Mucosa of rectum (tissue), 2 donors: Measurements from ENCODE around the gene CPEB4.

ENCODE experiments used
- H3K27ac ChIP-seq, 2 donors: one replicate each; pipeline ENCODE4 v1.7.0; 2013; ENCODE audit warnings: inconsistent platforms in 2 of 2, low read depth in 2 of 2, low read length in 2 of 2
- H3K27me3 ChIP-seq, 2 donors: one replicate each; pipeline ENCODE4 v1.7.0; 2013; ENCODE audit warnings: low read length in 2 of 2; ENCODE audit not compliant: control insufficient read depth in 2 of 2, insufficient read depth in 2 of 2
- H3K36me3 ChIP-seq, 2 donors: one replicate each; pipeline ENCODE4 v1.7.0; 2013; ENCODE audit warnings: low read length in 2 of 2; ENCODE audit not compliant: control insufficient read depth in 2 of 2, insufficient read depth in 2 of 2
- H3K4me1 ChIP-seq, 2 donors: one replicate each; pipeline ENCODE4 v1.7.0; 2013; ENCODE audit warnings: low read length in 2 of 2, mild to moderate bottlenecking in 1 of 2; ENCODE audit not compliant: control insufficient read depth in 2 of 2, insufficient read depth in 2 of 2
- H3K4me3 ChIP-seq, 2 donors: one replicate each; pipeline ENCODE4 v1.7.0; 2013; ENCODE audit warnings: low read length in 2 of 2
- H3K9ac ChIP-seq, 2 donors: one replicate each; pipeline ENCODE4 v1.7.0; 2013; ENCODE audit warnings: low read length in 2 of 2, low read depth in 1 of 2, mild to moderate bottlenecking in 1 of 2
- H3K9me3 ChIP-seq, 2 donors: one replicate each; pipeline ENCODE4 v1.7.0; 2013; ENCODE audit warnings: low read length in 2 of 2; ENCODE audit not compliant: control insufficient read depth in 2 of 2
- donor health status: healthy.
- donor health status: Normal muscosa, but diverticular disease.

Gene CPEB4

GRCh38 chr5:173963867-173964441 lies 75.8 kb downstream of the CPEB4 start:
- Histone ChIP-seq H3K27me3 (no peaks in the 10 kb centered on the region), H3K36me3 (no peaks in the 10 kb centered on the region), H3K27ac (peak overlapping the region; percentile 48 to 54), H3K4me1 (no peaks in the 10 kb centered on the region), H3K9me3 (no peaks in the 10 kb centered on the region), H3K4me3 (peak overlapping the region; percentile 54 to 66), H3K9ac (peak overlapping the region; percentile 41)

- no peaks in the 10 kb centered on the region for H3K4me1 ChIP-seq
- no peaks in the 10 kb centered on the region for H3K9me3 ChIP-seq
- H3K36me3 ChIP-seq: no peaks in the 10 kb centered on the region
- H3K4me3 ChIP-seq: no peak overlapping the region
- H3K27ac ChIP-seq: no peak overlapping the region
- H3K27me3 ChIP-seq: no peaks in the 10 kb centered on the region
- H3K9ac ChIP-seq: no peak overlapping the region
Measured at GRCh38 chr5:173964506-173964905, 76.4 kb downstream of the CPEB4 start.

- H3K9ac ChIP-seq: no peak overlapping the region
- no peak overlapping the region for H3K27ac ChIP-seq
- H3K9me3 ChIP-seq: no peaks in the 10 kb centered on the region
- no peaks in the 10 kb centered on the region for H3K36me3 ChIP-seq
- no peaks in the 10 kb centered on the region for H3K27me3 ChIP-seq
- no peak overlapping the region for H3K4me3 ChIP-seq
- H3K4me1 ChIP-seq: no peaks in the 10 kb centered on the region
Measured at GRCh38 chr5:173967241-173967640, 79.1 kb downstream of the CPEB4 start.

GRCh38 chr5:173968154-173968797 lies 80.1 kb downstream of the CPEB4 start:
- Histone ChIP-seq H3K27me3 (no peaks in the 10 kb centered on the region), H3K9ac (no peak overlapping the region), H3K27ac (no peak overlapping the region), H3K9me3 (no peaks in the 10 kb centered on the region), H3K4me3 (no peak overlapping the region), H3K36me3 (no peaks in the 10 kb centered on the region), H3K4me1 (peaks cover 6% of the 10 kb centered on the region in 2 donors)

DNA sequence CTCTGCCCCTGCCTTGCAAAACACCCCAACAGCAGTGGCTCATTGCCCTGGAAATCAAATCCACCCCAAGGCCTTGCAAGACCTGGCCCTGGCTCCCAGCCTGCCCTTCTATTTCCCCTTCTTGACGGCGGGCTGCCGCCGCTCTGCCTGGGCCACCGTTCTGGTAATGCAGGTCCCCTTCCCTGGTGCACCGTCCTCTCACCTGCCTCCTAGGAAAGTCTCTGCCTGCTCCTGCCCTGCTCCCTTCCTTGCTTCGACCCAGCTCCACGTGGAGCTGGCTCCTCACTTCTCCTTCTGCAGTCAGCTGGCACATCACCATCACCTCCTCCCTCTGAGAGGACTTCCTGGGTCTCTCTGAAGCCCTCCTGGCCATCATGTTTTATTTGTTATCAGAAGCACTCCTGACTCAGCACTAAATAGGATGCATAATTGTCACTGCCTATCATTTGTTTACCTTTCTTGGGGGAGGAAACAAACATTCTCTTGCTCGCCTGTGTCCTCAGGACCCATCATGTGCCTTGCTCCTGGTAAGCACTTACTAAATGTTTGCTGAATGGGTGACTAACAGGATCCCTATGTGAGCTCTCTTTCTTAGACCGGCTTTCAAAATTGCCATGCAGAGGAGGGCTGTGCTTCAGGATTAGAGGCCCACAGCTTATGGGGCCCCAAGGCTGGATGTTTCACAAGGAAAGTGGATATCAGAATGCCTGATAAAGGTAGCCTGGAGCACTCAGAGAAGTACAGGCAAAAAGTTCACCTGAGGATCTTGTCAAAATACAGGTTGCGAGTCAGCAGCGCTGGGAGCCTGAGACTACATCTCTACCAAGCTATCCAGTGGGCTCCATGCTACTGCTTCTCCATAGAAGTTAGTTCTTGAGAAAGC lies 81.3 kb downstream of the CPEB4 start:
- Histone ChIP-seq H3K36me3 (no peaks in the 10 kb centered on the region), H3K27me3 (no peaks in the 10 kb centered on the region), H3K9me3 (no peaks in the 10 kb centered on the region), H3K4me3 (no peak overlapping the region), H3K9ac (no peak overlapping the region), H3K27ac (no peak overlapping the region), H3K4me1 (peaks cover 10% of the 10 kb centered on the region in 2 donors)

GRCh38 chr5:173970878-173971650 lies 82.9 kb downstream of the CPEB4 start:
- Histone ChIP-seq H3K27me3 (no peaks in the 10 kb centered on the region), H3K36me3 (no peaks in the 10 kb centered on the region), H3K4me3 (no peak overlapping the region), H3K9me3 (no peaks in the 10 kb centered on the region), H3K27ac (no peak overlapping the region), H3K4me1 (peaks cover 10% of the 10 kb centered on the region in 2 donors), H3K9ac (no peak overlapping the region)

DNA sequence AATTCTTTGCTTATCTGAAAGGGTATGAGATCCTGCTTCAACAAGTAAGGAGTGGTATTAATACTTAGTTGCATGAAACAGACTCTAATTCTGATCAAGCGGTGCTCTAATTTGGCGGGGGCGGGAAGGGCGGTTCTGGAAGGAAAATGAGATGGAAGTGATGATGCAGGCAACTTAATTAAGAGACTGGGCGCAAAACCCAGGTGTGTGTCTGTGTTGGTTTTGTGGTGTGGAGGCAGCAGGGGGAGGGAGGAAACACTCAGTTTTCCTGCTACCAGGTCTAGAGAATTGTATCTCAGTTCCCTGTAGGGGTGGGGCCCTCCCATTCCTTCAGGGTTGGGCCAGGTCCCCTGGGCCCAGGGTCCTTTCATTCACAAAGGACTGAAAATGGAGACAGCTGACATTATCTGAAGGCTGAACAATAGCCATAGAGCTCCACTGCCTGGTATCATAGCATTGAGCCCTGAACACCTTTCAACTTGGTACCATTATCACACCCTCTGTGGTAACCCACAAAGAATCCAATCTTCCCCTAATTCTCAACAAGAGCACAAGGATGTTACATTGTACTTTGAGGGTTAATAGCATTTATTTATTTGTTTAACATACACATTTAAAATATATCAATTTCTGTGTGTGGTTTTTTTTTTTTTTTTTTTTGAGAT lies 83.7 kb downstream of the CPEB4 start:
- Histone ChIP-seq H3K27me3 (no peaks in the 10 kb centered on the region), H3K9ac (no peak overlapping the region), H3K4me1 (peaks cover 10% of the 10 kb centered on the region in 2 donors), H3K36me3 (no peaks in the 10 kb centered on the region), H3K9me3 (no peaks in the 10 kb centered on the region), H3K4me3 (no peak overlapping the region), H3K27ac (no peak overlapping the region)

GRCh38 chr5:173972607-173972924 lies 84.4 kb downstream of the CPEB4 start:
- no peaks in the 10 kb centered on the region for H3K27me3 ChIP-seq
- H3K9me3 ChIP-seq: no peaks in the 10 kb centered on the region
- peak overlapping the region; percentile 17 to 77 for H3K4me3 ChIP-seq
- peak overlapping the region in 1 of 2 donors; percentile 36 for H3K9ac ChIP-seq
- H3K27ac ChIP-seq: no peak overlapping the region
- H3K36me3 ChIP-seq: no peaks in the 10 kb centered on the region
- H3K4me1 ChIP-seq: peaks cover 10% of the 10 kb centered on the region in 2 donors

GRCh38 chr5:173972925-173973615 lies 84.9 kb downstream of the CPEB4 start:
- no peaks in the 10 kb centered on the region for H3K9me3 ChIP-seq
- peak overlapping the region; percentile 20 to 36 for H3K9ac ChIP-seq
- H3K36me3 ChIP-seq: no peaks in the 10 kb centered on the region
- H3K27me3 ChIP-seq: no peaks in the 10 kb centered on the region
- H3K27ac ChIP-seq: no peak overlapping the region
- H3K4me3 ChIP-seq: peak overlapping the region; percentile 17 to 77
- peaks cover 10% of the 10 kb centered on the region in 2 donors for H3K4me1 ChIP-seq
